IMR-90 (cell line): ENCODE data around the gene MAP2K2. TPM values are rescaled to one million over a fixed set of nuclear protein-coding genes. Genes with fewer than 3 reads are reported as not detected.
A peak's percentile ranks its signal among the peaks of the same experiment; 100 is the strongest.

ENCODE experiments used
- ATAC-seq: fragments of 200-7000 bp; cut with Tn5 transposase; 2 replicates; pipeline ENCODE4 v1.9.1; 2020; ENCODE audit warnings: low read depth, mild to moderate bottlenecking, moderate library complexity
- BruUV-seq: library from RNA; stranded (reverse); fragments of 400-500 nt; replicated peaks from 2 replicates; lab custom pipeline; 2021; lab: Mats Ljungman, UMichigan
- CTCF ChIA-PET: fragments of 300-600 bp; formaldehyde crosslinking; extraction: SDS; loops from one replicate; lab custom pipeline; 2021; ENCODE audit warnings: antibody characterized with exemption; lab: Yijun Ruan, JAX
- POLR2A ChIA-PET: fragments of 300-600 bp; sonication (Branson Sonifier 250); formaldehyde crosslinking; loops from one replicate; lab custom pipeline; 2022; ENCODE audit warnings: antibody characterized with exemption; ENCODE audit not compliant: unreplicated experiment; lab: Charles Lee
- DNase-seq: peaks from one replicate; pipeline ENCODE4 v3.0.0; 2013
- H2AFZ ChIP-seq: replicated peaks from 2 replicates; pipeline ENCODE3; 2013; ENCODE audit warnings: low read length, mild to moderate bottlenecking; ENCODE audit not compliant: poor library complexity
- H2AK5ac ChIP-seq: 2 replicates; pipeline ENCODE4 v1.6.1; 2013; ENCODE audit warnings: low read depth, low read length, inconsistent platforms
- H2AK9ac ChIP-seq: replicated peaks from 2 replicates; pipeline ENCODE3; 2013; ENCODE audit warnings: mild to moderate bottlenecking, low read depth, low read length, moderate library complexity; ENCODE audit not compliant: poor library complexity
- H2BK120ac ChIP-seq: 2 replicates; pipeline ENCODE4 v1.6.1; 2013; ENCODE audit warnings: low read depth, low read length, inconsistent platforms
- H2BK15ac ChIP-seq: 3 replicates; pipeline ENCODE4 v1.6.1; 2013; ENCODE audit warnings: low read depth, low read length, inconsistent platforms
- H2BK20ac ChIP-seq: 2 replicates; pipeline ENCODE4 v1.6.1; 2013; ENCODE audit warnings: low read depth, mild to moderate bottlenecking, inconsistent platforms, low read length, moderate library complexity
- H2BK5ac ChIP-seq: 2 replicates; pipeline ENCODE4 v1.6.1; 2013; ENCODE audit warnings: mild to moderate bottlenecking, low read depth, low read length, inconsistent platforms; ENCODE audit not compliant: poor library complexity, severe bottlenecking
- H3K14ac ChIP-seq: replicated peaks from 2 replicates; pipeline ENCODE4 v1.6.1; 2013; ENCODE audit warnings: low read depth, low read length, inconsistent platforms
- H3K18ac ChIP-seq: 2 replicates; pipeline ENCODE4 v1.6.1; 2013; ENCODE audit warnings: low read depth, low read length, control low read depth
- H3K23ac ChIP-seq: 2 replicates; pipeline ENCODE4 v1.6.1; 2013; ENCODE audit warnings: low read depth, low read length, inconsistent platforms
- H3K27ac ChIP-seq: 2 replicates; pipeline ENCODE4 v1.5.1; 2013; ENCODE audit warnings: mild to moderate bottlenecking, control low read depth, low read length; ENCODE audit not compliant: insufficient read depth
- H3K27me3 ChIP-seq: 2 replicates; pipeline ENCODE4 v1.6.1; 2013; ENCODE audit warnings: low read length; ENCODE audit not compliant: control insufficient read depth, insufficient read depth
- H3K36me3 ChIP-seq: 2 replicates; pipeline ENCODE4 v1.6.1; 2013; ENCODE audit warnings: low read length, mixed read lengths; ENCODE audit not compliant: control insufficient read depth, insufficient read depth
- H3K4ac ChIP-seq: 2 replicates; pipeline ENCODE4 v1.6.1; 2013; ENCODE audit warnings: low read depth, low read length, inconsistent platforms
- H3K4me1 ChIP-seq: 2 replicates; pipeline ENCODE4 v1.6.1; 2013; ENCODE audit warnings: low read length, mixed read lengths; ENCODE audit not compliant: control insufficient read depth, insufficient read depth
- H3K4me2 ChIP-seq: 2 replicates; pipeline ENCODE4 v1.6.1; 2013; ENCODE audit warnings: low read depth, mild to moderate bottlenecking, control low read depth, low read length, moderate library complexity
- H3K4me3 ChIP-seq: 2 replicates; pipeline ENCODE4 v1.5.1; 2013; ENCODE audit warnings: low read depth, mild to moderate bottlenecking, control low read depth, low read length, moderate library complexity; ENCODE audit not compliant: insufficient read depth
- H3K56ac ChIP-seq: 2 replicates; pipeline ENCODE4 v1.6.1; 2013; ENCODE audit warnings: low read length, inconsistent platforms; ENCODE audit not compliant: insufficient read depth; ENCODE audit errors: extremely low read depth
- H3K79me1 ChIP-seq, 2 experiments: 2 replicates each; pipeline ENCODE4 v1.6.1; 2013; ENCODE audit warnings: low read length in 2 of 2, inconsistent platforms in 1 of 2, low read depth in 1 of 2
- H3K9ac ChIP-seq: 2 replicates; pipeline ENCODE4 v1.6.1; 2013; ENCODE audit warnings: low read depth, low read length, control low read depth
- H3K9me1 ChIP-seq: 2 replicates; pipeline ENCODE4 v1.6.1; 2013; ENCODE audit warnings: low read length, inconsistent platforms; ENCODE audit not compliant: insufficient read depth
- H3K9me3 ChIP-seq: 2 replicates; pipeline ENCODE4 v1.6.1; 2013; ENCODE audit warnings: low read length; ENCODE audit not compliant: control insufficient read depth, insufficient read depth
- H4K20me1 ChIP-seq: 2 replicates; pipeline ENCODE4 v1.6.1; 2013; ENCODE audit warnings: low read length, inconsistent platforms; ENCODE audit not compliant: insufficient read depth
- H4K5ac ChIP-seq: 2 replicates; pipeline ENCODE4 v1.6.1; 2013; ENCODE audit warnings: mild to moderate bottlenecking, low read depth, low read length, control low read depth
- H4K8ac ChIP-seq, 2 experiments: 2 replicates each; pipeline ENCODE4 v1.6.1; 2013; ENCODE audit warnings: low read depth in 2 of 2, low read length in 2 of 2, control low read depth in 1 of 2, inconsistent platforms in 1 of 2
- H4K91ac ChIP-seq: 2 replicates; pipeline ENCODE4 v1.6.1; 2013; ENCODE audit warnings: low read depth, low read length, inconsistent platforms; ENCODE audit not compliant: insufficient read depth
- CEBPB ChIP-seq: IDR thresholded peaks from 2 replicates; pipeline ENCODE4 v1.6.1; 2012; ENCODE audit warnings: low read depth, low read length, improper control_type of control experiment
- CHD1 ChIP-seq: IDR thresholded peaks from 2 replicates; pipeline ENCODE4 v1.6.1; 2012; ENCODE audit warnings: low read depth, low read length, improper control_type of control experiment
- CTCF ChIP-seq: conservative IDR thresholded peaks from 2 replicates; pipeline ENCODE4 v1.5.1; 2012; ENCODE audit warnings: mild to moderate bottlenecking, low read depth, low read length, improper control_type of control experiment
- MAZ ChIP-seq: IDR thresholded peaks from 2 replicates; pipeline ENCODE4 v1.6.1; 2012; ENCODE audit warnings: low read depth, mild to moderate bottlenecking, low read length, improper control_type of control experiment, moderate library complexity, borderline replicate concordance
- POLR2A ChIP-seq: IDR thresholded peaks from 2 replicates; pipeline ENCODE4 v1.6.1; 2012; ENCODE audit warnings: mild to moderate bottlenecking, low read depth, low read length
- RAD21 ChIP-seq: IDR thresholded peaks from 2 replicates; pipeline ENCODE4 v1.6.1; 2012; ENCODE audit warnings: low read length, improper control_type of control experiment
- RCOR1 ChIP-seq: IDR thresholded peaks from 2 replicates; pipeline ENCODE4 v1.6.1; 2012; ENCODE audit warnings: mild to moderate bottlenecking, low read length, improper control_type of control experiment; ENCODE audit not compliant: insufficient replicate concordance
- RFX5 ChIP-seq: IDR thresholded peaks from 2 replicates; pipeline ENCODE4 v1.8.0; 2012; ENCODE audit warnings: low read depth, mild to moderate bottlenecking, low read length, moderate library complexity
- WGBS, 2 experiments: methylation state at CpG; one replicate each; pipeline versions ENCODE4 v1.1.5 to v1.1.7; 2013; ENCODE audit warnings: missing lambda C conversion rate in 2 of 2; ENCODE audit not compliant: insufficient read length in 1 of 2; ENCODE audit errors: extremely low coverage in 2 of 2; 5-methylcytosine and 5-hydroxymethylcytosine counted together
- dilution Hi-C: fragments of 300-500 bp; cut with HindIII; formaldehyde crosslinking; loops from one replicate; pipeline ENCODE4 v1.14.3; 2018; ENCODE audit warnings: low sequenced_read_pairs; ENCODE audit not compliant: unreplicated experiment
- in situ Hi-C: fragments of 300-500 bp; cut with MboI; formaldehyde crosslinking; loops from 3 replicates; pipeline ENCODE4 v1.14.3; 2019; ENCODE audit warnings: low sequenced_read_pairs, inconsistent platforms, mixed read lengths
- intact Hi-C: fragments of 100-400 bp; cut with micrococcal nuclease; formaldehyde crosslinking; loops from 2 replicates; pipeline ENCODE4 v1.10.0; 2022
- polyA plus RNA-seq, 3 experiments: library from polyadenylated mRNA; depleted of rRNA; stranded (reverse); fragments of >200 nt; gene quantifications; 2 replicates each; pipeline ENCODE4 v1.2.3, GENCODE V29; 2012; ENCODE audit warnings: low replicate concordance in 1 of 3
- total RNA-seq: library from RNA; depleted of rRNA; stranded (reverse); fragments of >200 nt; gene quantifications from 2 replicates; pipeline ENCODE4 v1.2.3, GENCODE V29; 2012
- TF ChIP-seq, protein P1 (sequence below): fragments of 150-350 bp; IDR thresholded peaks from 2 replicates; pipeline ENCODE4 v1.6.1; 2017; ENCODE audit warnings: mild to moderate bottlenecking, antibody characterized with exemption, low read length, low read depth

Gene MAP2K2
- total and polyA plus RNA-seq, 2 of the 4 experiments (the other 2 are of a cell fraction), result 115 to 151 TPM

- Histone ChIP-seq H3K23ac (no peak overlapping the region), H3K14ac (no peak overlapping the region), H3K4me1 (peaks cover 2% of the 10 kb centered on the region), H2BK20ac (no peak overlapping the region), H2BK15ac (no peak overlapping the region), H4K91ac (no peak overlapping the region), H2BK5ac (peak overlapping the region; percentile 18), H2AK9ac (peak overlapping the region; percentile 37), H3K27ac (no peak overlapping the region), H4K5ac (no peak overlapping the region), H3K4me3 (no peak overlapping the region), H3K4me2 (no peak overlapping the region), H2AK5ac (no peak overlapping the region), H3K18ac (no peak overlapping the region), H3K4ac (no peak overlapping the region), H2BK120ac (no peak overlapping the region), H3K9me1 (peaks cover 13% of the 10 kb centered on the region; the same call in 1 of the 2 replicates), H3K9ac (no peak overlapping the region), H2AFZ (no peak overlapping the region), H4K20me1 (peaks cover 10% of the 10 kb centered on the region), H3K79me1 (peaks cover 10 to 42% of the 10 kb centered on the region in 2 experiments), H4K8ac (no peak overlapping the region), H3K27me3 (no peaks in the 10 kb centered on the region), H3K56ac (no peak overlapping the region), H3K9me3 (no peaks in the 10 kb centered on the region), H3K36me3 (peaks cover 72% of the 10 kb centered on the region)
- 88% methylated on average over 3 of the region's 9 CpGs; no CpG with 5 or more reads in 1 of the 2 experiments for WGBS, 2 experiments
- TF ChIP-seq POLR2A, result no peak
- no peak for TF ChIP-seq RCOR1
- TF ChIP-seq RAD21, result no peak
- no peak for TF ChIP-seq CEBPB
- TF ChIP-seq MAZ, result no peak
- no peak for TF ChIP-seq RFX5
- TF ChIP-seq CTCF, result no peak
- no peak for TF ChIP-seq CHD1
- TF ChIP-seq, protein P1, sequence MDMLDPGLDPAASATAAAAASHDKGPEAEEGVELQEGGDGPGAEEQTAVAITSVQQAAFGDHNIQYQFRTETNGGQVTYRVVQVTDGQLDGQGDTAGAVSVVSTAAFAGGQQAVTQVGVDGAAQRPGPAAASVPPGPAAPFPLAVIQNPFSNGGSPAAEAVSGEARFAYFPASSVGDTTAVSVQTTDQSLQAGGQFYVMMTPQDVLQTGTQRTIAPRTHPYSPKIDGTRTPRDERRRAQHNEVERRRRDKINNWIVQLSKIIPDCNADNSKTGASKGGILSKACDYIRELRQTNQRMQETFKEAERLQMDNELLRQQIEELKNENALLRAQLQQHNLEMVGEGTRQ, result no peak
- DNase-seq (no peak), ATAC-seq (no peak)
- ChIA-PET CTCF (no interaction called here), POLR2A (no interaction called here)
- intact Hi-C loops (no loop called here), in situ Hi-C loops (no loop called here), dilution Hi-C loops (no loop called here)
- no TSS peak for BruUV-seq
These were observed 20.9 kb downstream of the MAP2K2 start for GRCh38 chr19:4103080-4103433.
